Measurements from ENCODE around the gene TMEM19. TPM values are rescaled to one million over a fixed set of nuclear protein-coding genes. Genes with fewer than 3 reads are reported as not detected.

Gene TMEM19
- polyA plus RNA-seq, 1 experiment, result 23.3 TPM

DNA sequence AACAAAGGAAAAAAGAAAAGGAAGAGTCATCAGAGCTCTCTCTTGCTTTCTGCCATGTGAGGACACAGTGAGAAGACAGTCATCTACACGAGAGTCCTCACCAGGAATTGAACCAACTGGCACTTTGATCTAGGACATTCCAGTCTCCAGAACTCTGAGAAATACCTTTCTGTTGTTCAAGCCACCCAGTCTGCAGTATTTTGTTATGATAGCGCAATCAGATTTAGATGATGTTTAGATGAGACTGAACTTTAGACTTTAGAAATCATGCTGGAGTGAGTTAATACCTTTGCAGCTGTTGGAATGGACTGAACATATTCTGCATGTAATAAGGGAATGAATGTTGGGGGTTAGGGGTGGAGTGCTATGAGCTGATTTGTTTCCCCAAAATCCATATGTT is 40.7 kb downstream of the TMEM19 start:
- TF ChIP-seq, protein P1, sequence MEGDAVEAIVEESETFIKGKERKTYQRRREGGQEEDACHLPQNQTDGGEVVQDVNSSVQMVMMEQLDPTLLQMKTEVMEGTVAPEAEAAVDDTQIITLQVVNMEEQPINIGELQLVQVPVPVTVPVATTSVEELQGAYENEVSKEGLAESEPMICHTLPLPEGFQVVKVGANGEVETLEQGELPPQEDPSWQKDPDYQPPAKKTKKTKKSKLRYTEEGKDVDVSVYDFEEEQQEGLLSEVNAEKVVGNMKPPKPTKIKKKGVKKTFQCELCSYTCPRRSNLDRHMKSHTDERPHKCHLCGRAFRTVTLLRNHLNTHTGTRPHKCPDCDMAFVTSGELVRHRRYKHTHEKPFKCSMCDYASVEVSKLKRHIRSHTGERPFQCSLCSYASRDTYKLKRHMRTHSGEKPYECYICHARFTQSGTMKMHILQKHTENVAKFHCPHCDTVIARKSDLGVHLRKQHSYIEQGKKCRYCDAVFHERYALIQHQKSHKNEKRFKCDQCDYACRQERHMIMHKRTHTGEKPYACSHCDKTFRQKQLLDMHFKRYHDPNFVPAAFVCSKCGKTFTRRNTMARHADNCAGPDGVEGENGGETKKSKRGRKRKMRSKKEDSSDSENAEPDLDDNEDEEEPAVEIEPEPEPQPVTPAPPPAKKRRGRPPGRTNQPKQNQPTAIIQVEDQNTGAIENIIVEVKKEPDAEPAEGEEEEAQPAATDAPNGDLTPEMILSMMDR (IDR thresholded peaks at IDR 0.05; ENCODE audit: low read depth, low read length), result no peak
- no peak for DNase-seq (ENCODE audit: low read depth, low spot score)
- ChIA-PET POLR2A (no interaction called here), CTCF (no interaction called here)
- Histone ChIP-seq H3K9me3 (ENCODE audit: control insufficient read depth, insufficient read depth, low read length) (0 out of 2 replicates have a peak, but pooled peaks cover under 1% of the 10 kb centered on the region), H3K4me3 (ENCODE audit: low read depth, low read length) (no peak overlapping the region), H3K27ac (ENCODE audit: low read depth, low read length) (no peak overlapping the region), H3K27me3 (ENCODE audit: control insufficient read depth, insufficient read depth, low read length) (no peaks in the 10 kb centered on the region)

DNA sequence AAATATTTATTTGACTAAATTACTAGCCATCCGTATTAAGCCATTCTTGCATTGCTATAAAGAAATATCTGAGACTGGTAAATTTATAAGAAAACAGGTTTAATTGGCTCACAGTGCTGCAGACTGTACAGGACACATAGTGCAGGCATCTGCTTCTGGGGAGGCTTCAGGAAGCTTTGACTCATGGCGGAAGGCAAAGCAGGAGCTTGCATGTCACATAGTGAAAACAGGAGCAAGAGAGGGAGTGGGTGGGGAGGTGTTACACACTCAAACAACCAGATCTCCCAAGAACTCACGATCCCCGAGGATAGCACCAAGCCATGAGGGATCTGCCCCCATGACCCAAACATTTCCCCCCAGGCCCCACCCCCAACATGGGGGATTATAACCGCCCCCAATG is 42.1 kb downstream of the TMEM19 start:
- TF ChIP-seq, protein P1 (IDR thresholded peaks at IDR 0.05; ENCODE audit: low read depth, low read length), result no peak
- Histone ChIP-seq H3K4me3 (ENCODE audit: low read depth, low read length) (no peak overlapping the region), H3K27me3 (ENCODE audit: control insufficient read depth, insufficient read depth, low read length) (no peaks in the 10 kb centered on the region), H3K27ac (ENCODE audit: low read depth, low read length) (no peak overlapping the region), H3K9me3 (ENCODE audit: control insufficient read depth, insufficient read depth, low read length) (0 out of 2 replicates have a peak, but pooled peaks cover 2% of the 10 kb centered on the region)
- DNase-seq (ENCODE audit: low read depth, low spot score), result no peak
- ChIA-PET POLR2A (no interaction called here), CTCF (no interaction called here)

DNA sequence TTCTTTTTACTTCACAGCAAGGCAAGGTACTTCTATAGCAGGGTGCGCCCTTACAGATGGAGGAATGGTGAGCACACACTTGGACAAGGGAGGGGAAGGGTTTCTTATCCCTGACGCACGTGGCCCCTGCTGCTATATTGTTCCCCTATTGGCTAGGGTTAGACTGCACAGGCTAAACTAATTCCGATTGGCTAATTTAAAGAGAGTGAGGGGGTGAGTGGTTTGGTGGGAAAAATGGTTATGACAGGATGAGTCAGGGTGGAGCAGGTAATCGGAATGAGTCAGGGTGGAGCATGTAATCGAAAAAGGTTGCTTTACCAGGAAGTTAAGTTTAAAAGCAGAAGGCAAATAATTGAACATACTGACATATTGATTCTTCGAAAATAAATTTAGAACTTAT is 45.1 kb downstream of the TMEM19 start:
- POLR2A ChIA-PET, result no interaction called here
- CTCF ChIA-PET, result interaction anchor here (1.4 kb wide), 1 partner anchor 16 kb away, joined by 4 read pairs; no protein-coding TSS in a partner anchor
- TF ChIP-seq, protein P1 (IDR thresholded peaks at IDR 0.05; ENCODE audit: low read depth, low read length), result no peak
- no peaks in the 10 kb centered on the region for H3K27me3 ChIP-seq (ENCODE audit: control insufficient read depth, insufficient read depth, low read length)
- DNase-seq (ENCODE audit: low read depth, low spot score), result no peak
- no peak overlapping the region for H3K27ac ChIP-seq (ENCODE audit: low read depth, low read length)
- H3K9me3 ChIP-seq (ENCODE audit: control insufficient read depth, insufficient read depth, low read length), result 0 out of 2 replicates have a peak, but pooled peaks cover 2% of the 10 kb centered on the region
- no peak overlapping the region for H3K4me3 ChIP-seq (ENCODE audit: low read depth, low read length)

DNA sequence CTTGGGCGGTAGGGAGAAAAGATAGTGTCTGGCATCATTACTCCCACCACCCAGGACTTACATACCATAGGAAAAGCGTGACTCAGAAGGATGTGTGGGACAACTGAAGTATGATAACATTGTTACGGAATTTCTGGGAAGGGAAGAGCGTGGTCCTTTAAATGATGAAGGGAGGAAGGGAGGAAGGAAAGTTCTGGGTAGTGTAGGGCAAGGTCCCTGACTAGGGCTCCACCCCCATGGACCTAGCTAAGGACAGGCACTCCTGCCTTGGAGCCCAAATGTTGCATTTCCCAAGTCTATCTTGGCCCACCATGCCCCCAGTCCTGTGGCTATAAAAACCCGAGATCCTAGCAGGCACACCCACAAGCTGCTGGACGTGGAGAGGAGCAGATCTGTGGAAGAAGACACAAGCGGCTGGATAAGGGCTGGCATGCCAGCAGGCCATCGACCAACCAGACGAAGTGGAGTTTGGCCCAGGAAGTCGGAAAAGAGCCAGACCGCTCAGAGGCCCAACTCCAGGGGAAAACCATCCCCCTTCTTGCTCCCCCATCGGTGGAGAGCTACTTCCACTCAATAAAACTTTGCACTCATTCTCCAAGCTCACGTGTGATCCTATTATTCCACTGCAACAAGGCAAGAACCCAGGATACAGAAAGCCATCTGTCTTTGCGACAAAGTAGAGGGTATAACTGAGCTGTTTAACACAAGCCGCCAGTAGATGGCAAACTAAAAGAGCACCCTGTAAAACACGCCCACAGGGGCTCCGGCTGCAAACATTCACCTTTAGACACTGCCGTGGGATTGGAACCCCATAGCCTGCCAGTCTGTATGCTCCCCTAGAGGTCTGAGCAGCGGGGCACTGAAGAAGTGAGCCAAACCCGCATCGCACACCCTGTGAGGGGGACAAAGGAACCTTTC is 45.8 kb downstream of the TMEM19 start:
- H3K27ac ChIP-seq (ENCODE audit: low read depth, low read length), result peak overlapping the region; percentile 42
- no peak overlapping the region for H3K4me3 ChIP-seq (ENCODE audit: low read depth, low read length)
- CTCF ChIA-PET, result interaction anchor here (1.4 kb wide), 1 partner anchor 15 kb away, joined by 4 read pairs; no protein-coding TSS in a partner anchor
- 0 out of 2 replicates have a peak, but pooled peaks cover 2% of the 10 kb centered on the region for H3K9me3 ChIP-seq (ENCODE audit: control insufficient read depth, insufficient read depth, low read length)
- POLR2A ChIA-PET, result interaction anchor here (0.6 kb wide), 1 partner anchor 69 kb away, joined by 3 read pairs; no protein-coding TSS in a partner anchor
- TF ChIP-seq, protein P1 (IDR thresholded peaks at IDR 0.05; ENCODE audit: low read depth, low read length), result no peak
- DNase-seq (ENCODE audit: low read depth, low spot score), result no peak
- H3K27me3 ChIP-seq (ENCODE audit: control insufficient read depth, insufficient read depth, low read length), result no peaks in the 10 kb centered on the region

DNA sequence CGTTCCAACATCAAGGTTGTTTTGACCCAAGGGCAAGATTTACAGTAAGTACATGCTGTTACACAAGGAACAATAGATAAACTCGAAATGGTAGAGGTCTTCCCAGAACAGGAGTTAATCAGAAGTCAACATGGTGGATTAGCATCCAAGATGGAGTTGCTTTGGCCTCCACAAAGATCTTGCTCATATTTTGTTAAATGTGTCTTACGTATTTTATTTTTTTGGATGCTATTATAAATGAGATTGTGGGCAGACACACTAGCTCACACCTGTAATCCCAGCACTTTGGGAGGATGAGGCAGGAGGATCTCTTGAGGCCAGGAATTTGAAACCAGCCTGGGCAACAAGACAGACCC is 46.5 kb downstream of the TMEM19 start:
- CTCF ChIA-PET, result interaction anchor here (1.4 kb wide), 1 partner anchor 15 kb away, joined by 4 read pairs; no protein-coding TSS in a partner anchor
- no peaks in the 10 kb centered on the region for H3K27me3 ChIP-seq (ENCODE audit: control insufficient read depth, insufficient read depth, low read length)
- no peak overlapping the region for H3K4me3 ChIP-seq (ENCODE audit: low read depth, low read length)
- H3K27ac ChIP-seq (ENCODE audit: low read depth, low read length), result no peak overlapping the region
- DNase-seq (ENCODE audit: low read depth, low spot score), result no peak
- H3K9me3 ChIP-seq (ENCODE audit: control insufficient read depth, insufficient read depth, low read length), result 0 out of 2 replicates have a peak, but pooled peaks cover 2% of the 10 kb centered on the region
- TF ChIP-seq, protein P1 (IDR thresholded peaks at IDR 0.05; ENCODE audit: low read depth, low read length), result no peak
- POLR2A ChIA-PET, result no interaction called here
